Stimulated activated naive B cell treated with anti-CD40 and anti-IgM and Interleukin-4, amounts not matched to agents 10 μg/mL and 1 μg/mL and 100 μg/mL, for 72 hours (primary cell): ENCODE data around the gene DUSP5.
"Not testable (repeated sequence)": the region's sequence is repeated elsewhere in the genome, so short reads cannot be mapped to it uniquely, and the experiment has no call there.

Source experiments
- ATAC-seq, 2 donors: fragments of 150-1000 bp; cut with Tn5 transposase; replicated peaks; 2 replicates each; pipeline ENCODE4 v1.10.0; 2021; ENCODE audit warnings: moderate library complexity in 1 of 2
- DNase-seq: peaks from one replicate; pipeline ENCODE4 v3.0.0; 2021
- H3K27ac Mint-ChIP-seq: one replicate; pipeline ENCODE4 v1.8.0; 2022; ENCODE audit warnings: mild to moderate bottlenecking, mixed read lengths
- H3K27me3 Mint-ChIP-seq, 2 donors: one replicate each; pipeline ENCODE4 v1.8.0; 2022; ENCODE audit warnings: mixed read lengths in 2 of 2
- H3K36me3 Mint-ChIP-seq, 2 donors: one replicate each; pipeline ENCODE4 v1.8.0; 2022; ENCODE audit warnings: mixed read lengths in 2 of 2, mild to moderate bottlenecking in 1 of 2
- H3K4me1 Mint-ChIP-seq, 2 donors: one replicate each; pipeline ENCODE4 v1.8.0; 2022; ENCODE audit warnings: mixed read lengths in 2 of 2, mild to moderate bottlenecking in 1 of 2
- H3K4me3 Mint-ChIP-seq, 2 donors: one replicate each; pipeline ENCODE4 v1.8.0; 2022; ENCODE audit warnings: mild to moderate bottlenecking in 2 of 2, mixed read lengths in 2 of 2, moderate library complexity in 1 of 2
- H3K9me3 Mint-ChIP-seq, 2 donors: one replicate each; pipeline ENCODE4 v1.8.0; 2022; ENCODE audit warnings: mixed read lengths in 2 of 2, mild to moderate bottlenecking in 1 of 2

DUSP5 gene

DNA sequence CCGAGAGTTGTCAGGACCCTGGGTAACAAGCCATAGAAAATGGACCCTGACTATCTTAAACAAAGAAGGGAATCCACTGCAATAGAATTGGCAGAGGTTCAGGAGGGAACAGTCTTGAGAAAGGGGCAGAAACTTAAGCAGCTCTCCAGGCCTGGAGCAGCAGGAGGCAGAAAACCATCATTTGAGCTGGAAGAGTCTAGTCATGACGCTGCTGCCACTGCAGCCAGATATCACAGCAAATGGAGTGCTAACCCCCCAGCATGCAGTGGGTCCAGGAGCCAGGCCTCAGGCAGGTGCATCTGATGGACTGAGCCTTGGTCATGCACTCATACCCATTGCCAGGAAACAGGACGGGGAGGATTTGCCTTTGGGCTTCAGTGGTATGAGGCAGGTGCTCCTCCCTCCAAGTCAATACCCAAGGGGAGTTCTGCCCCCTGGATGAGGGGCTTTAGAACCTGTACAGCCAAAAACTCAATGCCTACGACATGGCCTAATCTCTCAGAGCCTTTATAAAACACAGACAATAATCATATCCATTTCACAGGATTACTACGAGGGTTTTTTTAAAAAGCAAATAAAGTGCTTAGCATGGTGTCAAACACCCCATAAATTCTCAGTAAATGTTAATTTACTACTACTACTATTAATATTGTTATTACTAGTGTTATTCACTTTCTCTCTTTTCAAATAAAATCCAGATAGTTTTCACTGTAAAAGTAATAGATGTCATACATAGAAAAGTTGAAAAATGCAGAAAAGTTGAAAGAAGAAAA lies 30.7 kb downstream of the DUSP5 start:
- ATAC-seq (peak; percentile 19 to 51), DNase-seq (no peak)
- peak overlapping the region; percentile 16 for H3K27ac Mint-ChIP-seq
- H3K9me3 Mint-ChIP-seq = no peaks in the 10 kb centered on the region
- H3K4me1 Mint-ChIP-seq = peaks cover 40 to 68% of the 10 kb centered on the region in 2 donors
- no peak overlapping the region for H3K4me3 Mint-ChIP-seq
- H3K36me3 Mint-ChIP-seq = peaks cover 8 to 13% of the 10 kb centered on the region in 2 donors
- no peaks in the 10 kb centered on the region for H3K27me3 Mint-ChIP-seq

DNA sequence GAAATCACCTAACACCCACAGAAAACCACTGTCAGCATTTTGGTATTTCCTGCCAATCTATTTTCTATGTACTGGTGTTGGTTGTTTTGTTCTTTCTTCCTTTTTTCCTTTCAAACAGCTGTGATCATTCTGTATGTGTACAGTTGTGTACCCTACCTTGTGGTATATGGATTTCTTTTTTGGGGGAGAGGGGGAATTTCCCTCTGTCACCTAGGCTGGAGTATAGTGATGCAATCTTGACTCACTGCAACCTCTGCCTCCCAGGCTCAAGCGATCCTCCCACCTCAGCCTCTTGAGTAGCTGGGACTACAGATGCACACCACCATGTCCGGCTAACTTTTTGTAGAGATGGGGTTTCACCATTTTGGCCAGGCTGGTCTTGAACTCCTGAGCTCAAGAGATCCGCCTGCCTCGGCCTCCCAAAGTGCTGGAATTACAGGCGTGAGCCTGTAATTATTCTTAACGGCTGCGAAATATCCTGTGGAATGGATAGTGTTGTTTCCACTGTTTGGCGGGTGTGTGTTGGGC lies 31.4 kb downstream of the DUSP5 start:
- peak overlapping the region in 1 of 2 donors; percentile 47 for H3K4me3 Mint-ChIP-seq
- peaks cover 40 to 74% of the 10 kb centered on the region in 2 donors for H3K4me1 Mint-ChIP-seq
- DNase-seq (peak; percentile 53), ATAC-seq (peak; percentile 92 to 95)
- H3K9me3 Mint-ChIP-seq, H3K27me3 Mint-ChIP-seq: not testable (repeated sequence)
- peaks cover 6 to 11% of the 10 kb centered on the region in 2 donors for H3K36me3 Mint-ChIP-seq
- H3K27ac Mint-ChIP-seq = peak overlapping the region; percentile 2

DNA sequence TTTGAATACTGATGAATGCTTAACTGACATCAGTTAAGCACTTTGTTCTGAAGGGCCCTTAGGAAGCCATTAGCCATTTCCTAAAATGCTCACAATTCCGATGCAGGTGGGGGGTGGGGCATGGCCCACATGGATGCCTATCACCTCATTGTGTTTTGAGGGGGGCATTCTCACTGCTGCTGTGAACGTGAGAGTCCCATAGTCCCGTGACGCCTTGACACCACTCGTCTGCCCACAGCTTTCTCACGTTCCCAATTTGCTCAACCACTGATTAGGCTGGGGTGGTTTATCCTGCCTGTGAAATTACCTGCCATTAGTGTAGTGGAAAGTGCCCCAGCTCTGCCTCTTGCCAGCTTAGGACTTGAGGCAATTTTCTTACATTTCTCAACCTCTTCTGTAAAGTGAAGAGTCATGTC lies 31.9 kb downstream of the DUSP5 start:
- Mint-ChIP-seq H3K27me3 (no peaks in the 10 kb centered on the region), H3K4me1 (peaks cover 40 to 74% of the 10 kb centered on the region in 2 donors), H3K9me3 (no peaks in the 10 kb centered on the region), H3K27ac (peak overlapping the region; percentile 39), H3K36me3 (peaks cover 3 to 8% of the 10 kb centered on the region in 2 donors), H3K4me3 (peak overlapping the region in 1 of 2 donors; percentile 48)
- ATAC-seq (peak; percentile 8 to 17), DNase-seq (no peak)

DNA sequence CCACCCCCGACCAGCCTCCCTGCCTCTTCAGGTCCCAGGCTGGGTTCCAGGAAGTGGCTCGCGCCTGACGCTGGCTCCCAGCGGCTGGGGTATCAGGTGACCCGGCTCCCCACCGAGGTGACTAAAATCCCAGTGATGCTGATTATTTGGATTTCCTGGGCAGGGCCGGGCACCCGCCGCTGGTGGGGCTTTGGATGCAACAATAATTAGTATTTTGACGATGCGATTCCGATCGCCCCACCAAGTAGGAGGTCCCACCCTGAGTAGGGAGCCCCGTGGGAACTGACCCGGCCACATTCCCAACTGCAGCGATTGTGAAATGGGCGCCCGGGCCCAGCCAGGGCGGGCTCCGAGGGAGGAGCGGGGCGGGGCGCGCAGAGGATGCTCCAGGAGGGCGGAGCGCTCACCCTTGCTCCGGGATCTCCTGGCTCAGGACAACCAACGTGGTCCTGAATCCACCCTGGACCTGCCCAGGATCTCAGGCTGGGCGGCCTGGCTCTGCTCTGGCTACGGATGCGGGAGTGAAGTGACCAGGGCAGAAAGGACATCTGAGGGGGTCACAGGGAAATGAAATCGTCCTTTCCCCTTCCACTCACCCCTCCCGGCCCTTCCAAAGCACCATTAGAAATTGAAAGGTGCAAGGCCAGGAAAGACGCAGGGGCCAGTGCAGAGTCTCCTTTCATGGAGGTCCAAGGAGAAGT lies 32.6 kb downstream of the DUSP5 start:
- Mint-ChIP-seq H3K36me3 (peaks cover 3 to 6% of the 10 kb centered on the region in 2 donors), H3K4me1 (peaks cover 40 to 77% of the 10 kb centered on the region in 2 donors), H3K27ac (no peak overlapping the region), H3K9me3 (no peaks in the 10 kb centered on the region), H3K4me3 (peak overlapping the region in 1 of 2 donors; percentile 48), H3K27me3 (no peaks in the 10 kb centered on the region)
- ATAC-seq = no peak
- DNase-seq = no peak

DNA sequence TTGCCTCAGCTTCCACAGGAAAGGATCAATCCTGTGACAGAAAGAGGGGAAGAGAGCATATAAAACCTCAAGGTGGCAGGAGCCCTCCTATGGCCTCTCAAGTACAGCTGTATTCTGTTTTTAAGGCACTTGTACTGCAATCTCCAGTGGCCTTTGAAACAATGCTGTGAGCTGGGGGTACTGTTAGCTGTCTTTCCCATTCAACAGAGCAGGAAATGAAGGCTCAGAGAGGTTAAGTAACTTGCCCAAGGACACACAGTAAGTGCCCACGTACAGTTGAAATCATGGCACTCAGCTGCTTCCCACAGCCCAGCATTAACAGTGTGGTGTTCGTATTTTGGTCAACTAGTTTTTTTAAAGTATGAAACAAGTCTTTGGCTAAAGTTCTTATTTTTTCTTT lies 34.0 kb downstream of the DUSP5 start:
- Mint-ChIP-seq H3K4me1 (peaks cover 45 to 79% of the 10 kb centered on the region in 2 donors), H3K27ac (no peak overlapping the region), H3K9me3 (no peaks in the 10 kb centered on the region), H3K27me3 (no peaks in the 10 kb centered on the region), H3K36me3 (peaks cover 0 to 3% of the 10 kb centered on the region in 2 donors), H3K4me3 (no peak overlapping the region)
- no peak for ATAC-seq
- no peak for DNase-seq

DNA sequence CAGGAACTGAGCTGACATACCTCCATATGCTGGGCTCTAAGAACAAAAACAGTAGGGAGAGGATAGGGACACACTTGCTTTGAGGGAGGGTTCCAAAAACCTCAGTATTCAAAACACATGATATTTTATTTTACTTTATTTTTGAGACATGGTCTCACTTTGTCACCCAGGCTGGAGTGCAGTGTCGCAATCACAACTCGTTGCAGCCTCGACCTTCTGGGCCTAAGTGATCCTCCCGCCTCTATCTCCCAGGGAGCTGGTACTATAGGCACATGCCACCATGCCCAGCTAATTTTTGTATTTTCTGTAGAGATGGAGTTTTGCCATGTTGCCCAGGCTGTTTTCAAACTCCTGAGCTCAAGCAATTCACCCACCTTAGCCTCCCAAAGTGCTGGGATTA lies 34.9 kb downstream of the DUSP5 start:
- H3K36me3 Mint-ChIP-seq, H3K4me3 Mint-ChIP-seq, DNase-seq, ATAC-seq, H3K27ac Mint-ChIP-seq, H3K9me3 Mint-ChIP-seq, H3K27me3 Mint-ChIP-seq: not testable (repeated sequence)
- peaks cover 48 to 81% of the 10 kb centered on the region in 2 donors for H3K4me1 Mint-ChIP-seq

DNA sequence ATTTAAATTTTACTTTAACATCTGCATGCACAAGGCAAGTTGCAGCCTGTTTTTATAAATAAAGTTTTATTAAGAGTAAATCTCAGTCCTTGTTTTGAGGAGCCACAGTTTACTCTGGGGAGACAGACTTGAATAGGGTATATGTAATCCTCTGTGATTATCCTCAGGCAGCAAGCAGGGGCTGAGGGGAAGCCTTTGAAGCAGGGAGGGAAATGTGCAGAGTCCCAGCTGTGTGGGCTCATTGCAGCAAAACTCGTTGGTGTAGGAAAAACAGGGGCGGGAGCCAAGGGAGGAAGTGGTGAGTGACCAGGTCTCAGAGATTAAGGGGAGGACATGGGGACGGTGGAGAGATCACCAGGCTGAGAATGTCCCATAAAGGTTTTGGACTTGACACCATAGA lies 35.4 kb downstream of the DUSP5 start:
- Mint-ChIP-seq H3K27me3 (no peaks in the 10 kb centered on the region), H3K4me1 (peaks cover 46 to 79% of the 10 kb centered on the region in 2 donors), H3K4me3 (peak overlapping the region in 1 of 2 donors; percentile 4), H3K9me3 (peaks cover 0 to 2% of the 10 kb centered on the region in 2 donors), H3K27ac (no peak overlapping the region), H3K36me3 (no peaks in the 10 kb centered on the region)
- DNase-seq = no peak
- ATAC-seq = no peak

DNA sequence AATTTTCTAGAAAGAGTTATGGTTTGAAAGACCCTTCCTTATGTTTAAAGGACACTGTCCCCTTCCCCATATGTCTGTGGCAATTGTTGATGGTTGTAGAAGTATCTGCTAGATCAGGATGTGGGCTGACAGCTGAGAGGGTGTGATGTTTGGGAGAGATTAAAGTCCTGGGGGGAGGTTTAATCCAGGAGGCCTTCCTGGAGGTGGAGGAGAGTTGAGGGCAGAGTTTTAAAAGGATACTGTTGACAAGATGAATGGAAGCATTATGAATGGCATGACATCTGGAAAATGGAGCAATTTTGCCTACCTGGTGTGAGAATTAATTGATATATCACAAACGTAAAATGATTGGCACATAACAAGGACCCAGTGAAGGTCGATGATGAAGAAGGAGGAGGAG lies 36.9 kb downstream of the DUSP5 start:
- H3K4me1 Mint-ChIP-seq = peaks cover 40 to 72% of the 10 kb centered on the region in 2 donors
- H3K36me3 Mint-ChIP-seq = no peaks in the 10 kb centered on the region
- peak overlapping the region in 1 of 2 donors; percentile 40 for H3K4me3 Mint-ChIP-seq

DNA sequence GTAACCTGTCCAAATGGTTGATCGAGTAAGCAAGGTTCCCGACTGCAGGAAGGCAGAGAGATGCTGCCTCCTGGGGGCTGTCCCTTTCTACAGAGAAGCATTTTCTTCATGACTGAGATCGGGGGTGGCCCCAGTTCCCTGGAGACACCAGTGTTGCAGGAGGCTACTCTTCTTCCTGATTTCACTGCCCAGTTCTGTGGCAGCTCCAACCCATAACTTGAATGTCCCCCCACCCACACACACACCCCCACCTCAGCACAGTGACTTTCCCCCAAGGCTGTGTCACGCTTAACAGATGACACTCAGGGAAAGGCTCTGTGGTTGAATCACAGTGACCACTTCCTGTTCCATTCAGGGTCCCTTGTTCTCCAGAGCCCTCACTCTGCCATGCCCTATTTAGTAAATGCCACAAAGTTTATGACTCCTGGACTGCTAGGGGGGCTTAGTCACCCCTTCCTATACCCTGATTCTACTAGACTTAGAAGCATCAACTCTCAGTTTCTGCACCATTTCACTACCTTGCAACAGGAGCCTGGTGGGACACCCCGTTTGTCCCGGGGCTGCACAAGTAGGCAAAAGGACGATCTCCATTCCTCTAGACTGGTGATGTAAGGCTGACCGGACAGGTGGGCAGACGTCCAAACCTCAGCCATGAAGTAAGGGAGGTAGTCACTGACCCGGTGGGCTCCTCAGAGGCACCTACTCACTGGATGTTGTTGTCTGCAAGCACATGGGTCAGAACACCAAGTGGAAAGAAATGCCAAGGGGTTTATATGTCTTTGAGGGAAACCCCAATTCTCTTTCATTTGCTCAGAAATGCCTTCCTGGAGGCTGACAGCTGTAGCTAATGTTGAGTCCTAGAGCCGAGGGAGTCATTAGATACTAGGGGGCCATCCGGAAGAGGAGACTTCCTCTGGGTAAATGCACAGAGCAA lies 38.5 kb downstream of the DUSP5 start:
- Mint-ChIP-seq H3K4me3 (peak overlapping the region; percentile 62 to 77), H3K9me3 (peaks cover 0 to 2% of the 10 kb centered on the region in 2 donors), H3K4me1 (peaks cover 38 to 66% of the 10 kb centered on the region in 2 donors), H3K27me3 (no peaks in the 10 kb centered on the region), H3K36me3 (no peaks in the 10 kb centered on the region), H3K27ac (peak overlapping the region; percentile 96)
- DNase-seq (peak; percentile 92), ATAC-seq (peak; percentile 89 to 92)

More for the DNA sequence above, 36.9 kb downstream of the DUSP5 start:
- ATAC-seq = no peak
- H3K27me3 Mint-ChIP-seq = no peaks in the 10 kb centered on the region
- DNase-seq = no peak
- peak overlapping the region; percentile 92 for H3K27ac Mint-ChIP-seq
- H3K9me3 Mint-ChIP-seq = peaks cover 0 to 2% of the 10 kb centered on the region in 2 donors

DNA sequence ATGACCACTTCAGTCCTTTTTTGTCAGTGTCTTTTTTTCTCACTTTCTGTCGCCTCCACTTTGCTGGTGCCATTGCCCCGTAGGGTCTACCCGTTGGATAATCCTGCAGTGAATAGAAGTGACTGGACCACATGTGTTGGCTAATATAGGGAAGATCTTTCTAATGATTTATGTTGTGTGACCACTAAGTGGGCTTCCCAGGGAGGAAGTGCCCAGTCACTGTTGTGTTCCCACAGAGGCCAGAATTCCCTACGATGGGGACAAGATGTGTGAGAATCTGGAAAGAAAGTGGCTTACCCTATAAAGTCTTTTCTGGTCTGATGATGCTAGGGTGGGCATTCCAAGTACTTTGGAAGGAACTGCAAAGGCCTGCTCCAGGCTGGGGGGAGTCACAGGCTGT lies 41.4 kb downstream of the DUSP5 start:
- H3K27ac Mint-ChIP-seq = peak overlapping the region; percentile 51
- ATAC-seq (no peak), DNase-seq (no peak)
- no peaks in the 10 kb centered on the region for H3K36me3 Mint-ChIP-seq
- H3K9me3 Mint-ChIP-seq = peaks cover 0 to 2% of the 10 kb centered on the region in 2 donors
- H3K4me3 Mint-ChIP-seq = no peak overlapping the region
- peaks cover 35 to 63% of the 10 kb centered on the region in 2 donors for H3K4me1 Mint-ChIP-seq
- H3K27me3 Mint-ChIP-seq = no peaks in the 10 kb centered on the region

DNA sequence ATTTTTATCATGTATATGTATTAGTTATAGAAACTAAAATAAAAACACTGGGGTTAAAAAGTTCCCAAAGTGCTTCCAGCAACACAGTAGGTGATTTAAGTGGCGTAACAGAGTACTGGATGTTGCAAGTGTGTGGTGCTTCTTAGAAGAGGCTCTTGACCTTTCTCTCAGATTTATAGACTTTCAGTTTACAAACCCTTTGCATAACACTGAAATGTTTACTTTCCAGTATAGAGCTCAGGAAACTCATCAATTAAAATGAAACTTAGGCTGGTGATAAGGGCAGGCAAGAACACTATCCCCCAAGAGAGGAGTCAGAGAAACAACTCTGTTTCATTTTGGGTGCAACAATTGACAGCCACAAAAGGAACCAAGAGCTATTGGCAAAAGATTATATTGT lies 42.3 kb downstream of the DUSP5 start:
- Mint-ChIP-seq H3K36me3 (no peaks in the 10 kb centered on the region), H3K4me3 (no peak overlapping the region), H3K27ac (no peak overlapping the region), H3K9me3 (peaks cover 0 to 2% of the 10 kb centered on the region in 2 donors), H3K4me1 (peaks cover 30 to 63% of the 10 kb centered on the region in 2 donors), H3K27me3 (no peaks in the 10 kb centered on the region)
- DNase-seq = no peak
- peak in 1 of 2 donors; percentile 19 for ATAC-seq

DNA sequence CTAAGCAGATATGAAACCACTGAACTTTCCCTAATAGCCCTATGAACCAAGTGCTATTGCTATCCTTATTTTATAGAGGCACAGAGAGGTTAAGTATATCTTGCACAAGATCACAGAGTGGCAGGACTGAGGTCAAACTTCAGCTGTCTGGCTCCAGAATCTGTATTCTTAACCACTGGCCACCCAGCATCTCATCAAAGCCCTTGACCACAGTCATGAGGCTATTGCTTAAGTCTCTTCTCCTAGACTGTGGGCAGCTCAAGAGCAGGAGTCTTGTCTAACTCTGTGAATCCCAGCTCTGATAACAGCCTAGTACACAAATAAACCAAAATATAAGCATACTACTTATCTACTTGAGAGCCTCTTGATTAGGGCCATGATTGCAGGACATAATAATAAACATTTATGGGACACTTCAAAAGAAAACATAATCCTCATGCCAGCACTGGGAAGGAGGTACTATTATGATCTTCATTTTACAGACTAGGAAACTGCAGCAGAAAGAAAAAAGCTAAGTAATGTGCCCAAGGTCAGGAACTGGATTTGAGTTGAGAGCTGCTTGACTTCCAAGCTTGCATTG lies 47.3 kb downstream of the DUSP5 start:
- H3K36me3 Mint-ChIP-seq = no peaks in the 10 kb centered on the region
- ATAC-seq (peak in 1 of 2 donors; percentile 30), DNase-seq (no peak)
- no peak overlapping the region for H3K27ac Mint-ChIP-seq
- H3K9me3 Mint-ChIP-seq = no peaks in the 10 kb centered on the region
- H3K27me3 Mint-ChIP-seq = peaks cover 1 to 2% of the 10 kb centered on the region in 2 donors
- H3K4me3 Mint-ChIP-seq = no peak overlapping the region
- H3K4me1 Mint-ChIP-seq = peaks cover 14 to 42% of the 10 kb centered on the region in 2 donors

DNA sequence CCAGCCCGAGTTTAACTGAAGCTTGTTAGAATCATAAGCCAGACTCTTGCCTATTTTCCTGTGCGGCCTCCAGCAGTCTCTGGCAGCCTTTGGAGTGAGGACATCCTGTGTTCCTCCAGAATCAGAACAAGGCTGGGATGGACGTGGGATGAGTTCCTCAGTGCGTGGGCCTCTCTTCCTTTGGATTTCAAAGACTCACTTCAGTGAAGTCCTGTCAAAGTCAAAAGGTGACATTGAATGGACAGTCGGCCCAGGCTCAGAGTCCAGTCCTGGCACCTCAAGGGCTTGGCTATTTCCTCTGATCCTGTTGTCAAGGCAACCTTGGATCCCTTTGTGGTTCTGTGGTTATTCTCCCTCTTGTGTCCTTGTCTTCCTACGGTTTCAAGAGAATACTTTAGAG lies 48.4 kb downstream of the DUSP5 start:
- no peak overlapping the region for H3K4me3 Mint-ChIP-seq
- peaks cover 13 to 36% of the 10 kb centered on the region in 2 donors for H3K4me1 Mint-ChIP-seq
- DNase-seq (no peak), ATAC-seq (no peak)
- peaks cover 5 to 8% of the 10 kb centered on the region in 2 donors for H3K27me3 Mint-ChIP-seq
- no peak overlapping the region for H3K27ac Mint-ChIP-seq
- H3K36me3 Mint-ChIP-seq = no peaks in the 10 kb centered on the region
- H3K9me3 Mint-ChIP-seq = no peaks in the 10 kb centered on the region
